GM12891 (cell line): Measurements from ENCODE around the gene LRRC8D.

Source experiments
- POLR2A ChIP-seq: IDR thresholded peaks from 2 replicates; pipeline ENCODE4 v1.6.1; 2011; ENCODE audit warnings: low read depth, low read length, control low read depth
- POLR2AphosphoS5 ChIP-seq: IDR thresholded peaks from 2 replicates; pipeline ENCODE4 v1.6.1; 2011; ENCODE audit warnings: low read depth, low read length, control low read depth
- TAF1 ChIP-seq: IDR thresholded peaks from 2 replicates; pipeline ENCODE4 v1.6.1; 2011; ENCODE audit warnings: low read depth, low read length, control low read depth

GRCh38 chr1:89974256-89974655 lies 153.4 kb downstream of the LRRC8D start:
- no peak for TF ChIP-seq POLR2A
- TF ChIP-seq TAF1 = no peak
- TF ChIP-seq POLR2AphosphoS5 = no peak
